GM23338 (cell line): Measurements from ENCODE around the gene SCAPER. TPM values are rescaled to one million over a fixed set of nuclear protein-coding genes. Genes with fewer than 3 reads are reported as not detected.
"Not testable (repeated sequence)": the region's sequence is repeated elsewhere in the genome, so short reads cannot be mapped to it uniquely, and the experiment has no call there.

Source experiments
- ATAC-seq: fragments of 200-7000 bp; cut with Tn5 transposase; 3 replicates; pipeline ENCODE4 v1.9.1; 2020
- DNase-seq: peaks from one replicate; pipeline ENCODE4 v3.0.0-alpha.2; 2015; ENCODE audit warnings: low spot score
- H2AFZ ChIP-seq: fragments of 200-600 bp; sonication (generic); 2 replicates; pipeline ENCODE4 v1.8.0; 2016; ENCODE audit warnings: antibody characterized with exemption, mild to moderate bottlenecking, moderate library complexity
- H3F3A ChIP-seq: fragments of 200-600 bp; sonication (generic); replicated peaks from 2 replicates; pipeline ENCODE4 v1.8.0; 2017; ENCODE audit warnings: antibody characterized with exemption, mixed run types, low read depth
- H3K27ac ChIP-seq: fragments of 200-600 bp; sonication (generic); 2 replicates; pipeline ENCODE4 v1.6.1; 2016; ENCODE audit warnings: low read depth
- H3K27me3 ChIP-seq: fragments of 200-600 bp; sonication (generic); 2 replicates; pipeline ENCODE4 v1.8.0; 2016; ENCODE audit warnings: mild to moderate bottlenecking, mixed run types, moderate library complexity; ENCODE audit not compliant: insufficient read depth
- H3K36me3 ChIP-seq: fragments of 200-600 bp; sonication (generic); 2 replicates; pipeline ENCODE4 v1.8.0; 2016; ENCODE audit warnings: mild to moderate bottlenecking; ENCODE audit not compliant: insufficient read depth
- H3K4me1 ChIP-seq: fragments of 200-600 bp; sonication (generic); 2 replicates; pipeline ENCODE4 v1.8.0; 2016; ENCODE audit warnings: mild to moderate bottlenecking, moderate library complexity; ENCODE audit not compliant: insufficient read depth
- H3K4me2 ChIP-seq: fragments of 200-600 bp; sonication (generic); 2 replicates; pipeline ENCODE4 v1.7.1; 2017; ENCODE audit warnings: mixed run types
- H3K4me3 ChIP-seq: fragments of 200-600 bp; sonication (generic); 2 replicates; pipeline ENCODE4 v1.6.1; 2016; ENCODE audit warnings: mixed run types
- H3K79me2 ChIP-seq: fragments of 200-600 bp; sonication (generic); replicated peaks from 2 replicates; pipeline ENCODE4 v1.8.0; 2017; ENCODE audit warnings: mild to moderate bottlenecking; ENCODE audit not compliant: insufficient read depth
- H3K9me2 ChIP-seq: fragments of 200-600 bp; sonication (generic); 2 replicates; pipeline ENCODE4 v1.8.0; 2017; ENCODE audit not compliant: insufficient read depth
- H4K20me1 ChIP-seq: fragments of 200-600 bp; sonication (generic); replicated peaks from 2 replicates; pipeline ENCODE4 v1.8.0; 2017; ENCODE audit warnings: mild to moderate bottlenecking; ENCODE audit not compliant: insufficient read depth
- H3K27ac Mint-ChIP-seq: 2 replicates; pipeline ENCODE4 v1.8.0; 2020; ENCODE audit warnings: inconsistent platforms, mild to moderate bottlenecking, moderate library complexity, mixed read lengths
- H3K27me3 Mint-ChIP-seq: 3 replicates; pipeline ENCODE4 v1.8.0; 2022; ENCODE audit warnings: low read depth, mild to moderate bottlenecking, moderate library complexity, mixed read lengths, inconsistent platforms; ENCODE audit not compliant: insufficient read depth, poor library complexity
- H3K36me3 Mint-ChIP-seq: 3 replicates; pipeline ENCODE4 v1.8.0; 2021; ENCODE audit warnings: low read depth, mild to moderate bottlenecking, inconsistent platforms, moderate library complexity, mixed read lengths
- H3K4me1 Mint-ChIP-seq: 3 replicates; pipeline ENCODE4 v1.8.0; 2020; ENCODE audit warnings: mild to moderate bottlenecking, inconsistent platforms, mixed read lengths
- H3K4me3 Mint-ChIP-seq: 3 replicates; pipeline ENCODE4 v1.8.0; 2021; ENCODE audit warnings: moderate library complexity, mild to moderate bottlenecking, inconsistent platforms, mixed read lengths
- H3K9me3 Mint-ChIP-seq: 3 replicates; pipeline ENCODE4 v1.8.0; 2020; ENCODE audit warnings: moderate library complexity, mild to moderate bottlenecking, inconsistent platforms, mixed read lengths
- CREB1 ChIP-seq: fragments of 250-450 bp; sonication (Bioruptor Pico); IDR thresholded peaks from 2 replicates; pipeline ENCODE4 v1.5.0; 2020; ENCODE audit warnings: low read depth, mild to moderate bottlenecking, moderate library complexity
- CTCF ChIP-seq, 2 experiments: fragments of 200-600 bp in 1 of 2; sonication (generic) in 1 of 2; conservative IDR thresholded peaks; 2 replicates each; pipeline versions ENCODE4 v1.5.1 to v1.6.1; 2016 to 2017; ENCODE audit warnings: antibody characterized with exemption in 2 of 2, low read depth in 2 of 2, mild to moderate bottlenecking in 2 of 2, moderate library complexity in 1 of 2
- EZH2 ChIP-seq: fragments of 200-600 bp; sonication (generic); IDR thresholded peaks from one replicate; pipeline ENCODE4 v1.8.0; 2017; ENCODE audit warnings: antibody characterized with exemption, mild to moderate bottlenecking, low read depth; ENCODE audit not compliant: unreplicated experiment
- NANOG ChIP-seq: IDR thresholded peaks from 2 replicates; pipeline ENCODE4 v1.6.1; 2016; ENCODE audit warnings: antibody characterized with exemption, borderline replicate concordance
- POLR2AphosphoS5 ChIP-seq: IDR thresholded peaks from 2 replicates; pipeline ENCODE4 v1.6.1; 2016; ENCODE audit warnings: antibody characterized with exemption, low read depth
- STAT1 ChIP-seq: IDR thresholded peaks from one replicate; pipeline ENCODE4 v1.6.1; 2016; ENCODE audit warnings: antibody characterized with exemption; ENCODE audit not compliant: unreplicated experiment
- ZNF114 ChIP-seq: fragments of 250-450 bp; sonication (Bioruptor Pico); IDR thresholded peaks from 2 replicates; pipeline ENCODE4 v1.5.0; 2020; ENCODE audit warnings: mild to moderate bottlenecking, moderate library complexity
- polyA plus RNA-seq: library from polyadenylated mRNA; unstranded; fragments of >200 nt; fragmentation: Nextera tagmentation; extraction: Ambion mirVana; gene quantifications from 2 replicates; pipeline ENCODE4 v1.2.1, GENCODE V29; 2016
- total RNA-seq: library from RNA; depleted of rRNA; stranded (reverse); fragments of >200 nt; shearing (Covaris generic); gene quantifications from 2 replicates; pipeline ENCODE4 v1.2.3, GENCODE V29; 2014

Gene SCAPER
- total and polyA plus RNA-seq, 2 experiments from 2014 or later: 9.1 to 17.6 TPM

- H3K27ac Mint-ChIP-seq, H3K4me2 ChIP-seq, H3K4me3 Mint-ChIP-seq, H3K36me3 ChIP-seq, H3K9me3 Mint-ChIP-seq, H2AFZ ChIP-seq, H3K4me1 Mint-ChIP-seq, DNase-seq, H3K4me3 ChIP-seq, H3K27me3 Mint-ChIP-seq, H3K27me3 ChIP-seq, H3K36me3 Mint-ChIP-seq, H3K27ac ChIP-seq, H3K9me2 ChIP-seq, H4K20me1 ChIP-seq, H3K4me1 ChIP-seq, H3F3A ChIP-seq, H3K79me2 ChIP-seq, ATAC-seq: not testable (repeated sequence)
These were observed 32.1 kb downstream of the SCAPER start for GRCh38 chr15:76873066-76873465.

GRCh38 chr15:76871930-76872329 lies 33.2 kb downstream of the SCAPER start:
- no peaks in the 10 kb centered on the region for H3K27me3 Mint-ChIP-seq
- Histone ChIP-seq H3K9me2 (no peaks in the 10 kb centered on the region), H3K27ac (no peak overlapping the region), H3K4me1 (no peaks in the 10 kb centered on the region), H2AFZ (no peak overlapping the region), H3K4me2 (no peak overlapping the region), H3F3A (no peaks in the 10 kb centered on the region), H4K20me1 (no peaks in the 10 kb centered on the region; the same call in 1 of the 2 replicates), H3K36me3 (no peaks in the 10 kb centered on the region), H3K4me3 (no peak overlapping the region), H3K27me3 (no peaks in the 10 kb centered on the region), H3K79me2 (no peaks in the 10 kb centered on the region)
- peaks cover 4% of the 10 kb centered on the region; the same call in 1 of the 3 replicates for H3K9me3 Mint-ChIP-seq
- H3K4me1 Mint-ChIP-seq: no peaks in the 10 kb centered on the region
- H3K4me3 Mint-ChIP-seq: no peak overlapping the region
- no peak for DNase-seq
- TF ChIP-seq NANOG: no peak
- no peak for TF ChIP-seq ZNF114
- TF ChIP-seq POLR2AphosphoS5: no peak
- no peak overlapping the region for H3K27ac Mint-ChIP-seq
- peaks cover 6% of the 10 kb centered on the region; the same call in 2 of the 3 replicates for H3K36me3 Mint-ChIP-seq
- ATAC-seq: no peak

- Histone ChIP-seq H2AFZ (no peak overlapping the region), H3K27ac (no peak overlapping the region), H3K4me3 (no peak overlapping the region), H3K36me3 (no peaks in the 10 kb centered on the region), H3F3A (no peaks in the 10 kb centered on the region), H3K4me1 (no peaks in the 10 kb centered on the region), H3K27me3 (no peaks in the 10 kb centered on the region), H4K20me1 (no peaks in the 10 kb centered on the region; the same call in 1 of the 2 replicates), H3K4me2 (no peak overlapping the region), H3K79me2 (no peaks in the 10 kb centered on the region), H3K9me2 (no peaks in the 10 kb centered on the region)
- Mint-ChIP-seq H3K4me3 (no peak overlapping the region), H3K36me3 (no peaks in the 10 kb centered on the region), H3K27me3 (no peaks in the 10 kb centered on the region), H3K9me3 (no peaks in the 10 kb centered on the region), H3K27ac (no peak overlapping the region), H3K4me1 (no peaks in the 10 kb centered on the region)
- no peak for TF ChIP-seq STAT1
- no peak for TF ChIP-seq CREB1 (CRISPR knock-in tag)
- ATAC-seq: no peak
- DNase-seq: no peak
These were observed 36.4 kb downstream of the SCAPER start for GRCh38 chr15:76868740-76869139.

GRCh38 chr15:76866716-76867321 lies 38.3 kb downstream of the SCAPER start:
- Histone ChIP-seq H3K4me2 (no peak overlapping the region), H3K4me1 (no peaks in the 10 kb centered on the region), H3K27ac (no peak overlapping the region), H3K79me2 (no peaks in the 10 kb centered on the region), H3K9me2 (no peaks in the 10 kb centered on the region), H3K4me3 (no peak overlapping the region), H4K20me1 (no peaks in the 10 kb centered on the region), H3F3A (no peaks in the 10 kb centered on the region), H3K27me3 (no peaks in the 10 kb centered on the region), H2AFZ (no peak overlapping the region), H3K36me3 (no peaks in the 10 kb centered on the region)
- ATAC-seq: no peak
- no peaks in the 10 kb centered on the region for H3K36me3 Mint-ChIP-seq
- no peaks in the 10 kb centered on the region for H3K9me3 Mint-ChIP-seq
- TF ChIP-seq NANOG: no peak
- TF ChIP-seq EZH2: no peak
- peak; percentile 58 to 71 for TF ChIP-seq CTCF (conservative IDR thresholded peaks at IDR 0.05; ENCODE audit: low read depth in 2 of 2)
- peak; percentile 43 for DNase-seq
- no peak overlapping the region for H3K4me3 Mint-ChIP-seq
- no peaks in the 10 kb centered on the region for H3K27me3 Mint-ChIP-seq
- H3K4me1 Mint-ChIP-seq: no peaks in the 10 kb centered on the region
- H3K27ac Mint-ChIP-seq: no peak overlapping the region
